WTC11 (cell line): ENCODE results near the gene KRT1. TPM values are rescaled to one million over a fixed set of nuclear protein-coding genes. Genes with fewer than 3 reads are reported as not detected.

Experiments used
- ATAC-seq: fragments of 200-7000 bp; cut with Tn5 transposase; 2 replicates; pipeline ENCODE4 v1.10.0; 2021; ENCODE audit warnings: mild to moderate bottlenecking, moderate library complexity
- CTCF ChIA-PET: fragments of 300-600 bp; sonication (Branson Sonifier 250); formaldehyde crosslinking; loops from one replicate; lab custom pipeline; 2021; ENCODE audit warnings: antibody characterized with exemption; lab: Charles Lee
- POLR2A ChIA-PET: fragments of 350-600 bp; sonication (Branson Sonifier 250); formaldehyde crosslinking; loops from one replicate; lab custom pipeline; 2021; ENCODE audit warnings: antibody characterized with exemption; lab: Charles Lee
- DNase-seq: peaks from one replicate; pipeline ENCODE4 v3.0.0; 2021; ENCODE audit warnings: low spot score
- H3K27ac Mint-ChIP-seq: 2 replicates; pipeline ENCODE4 v1.8.0; 2021; ENCODE audit warnings: mixed read lengths
- H3K27me3 Mint-ChIP-seq: 2 replicates; pipeline ENCODE4 v1.8.0; 2021; ENCODE audit warnings: low read depth, mild to moderate bottlenecking, moderate library complexity, mixed read lengths
- H3K36me3 Mint-ChIP-seq: 2 replicates; pipeline ENCODE4 v1.8.0; 2021; ENCODE audit warnings: mixed read lengths
- H3K4me1 Mint-ChIP-seq: 2 replicates; pipeline ENCODE4 v1.8.0; 2022; ENCODE audit warnings: mixed read lengths
- H3K4me3 Mint-ChIP-seq: 2 replicates; pipeline ENCODE4 v1.8.0; 2021; ENCODE audit warnings: mild to moderate bottlenecking, moderate library complexity, mixed read lengths
- H3K9me3 Mint-ChIP-seq: 2 replicates; pipeline ENCODE4 v1.8.0; 2021; ENCODE audit warnings: mixed read lengths
- ELF4 ChIP-seq: sonication (generic); formaldehyde crosslinking; IDR thresholded peaks from 2 replicates; pipeline ENCODE4 v1.8.1; 2022; ENCODE audit warnings: low read depth, mild to moderate bottlenecking, moderate library complexity, missing genetic modification reagents
- ETV6 ChIP-seq: sonication (generic); formaldehyde crosslinking; IDR thresholded peaks from 2 replicates; pipeline ENCODE4 v1.8.1; 2022; ENCODE audit warnings: mild to moderate bottlenecking, missing genetic modification reagents
- FOXJ3 ChIP-seq: sonication (generic); formaldehyde crosslinking; IDR thresholded peaks from 2 replicates; pipeline ENCODE4 v1.9.0; 2021; ENCODE audit warnings: missing genetic modification reagents, mild to moderate bottlenecking, borderline replicate concordance
- FOXK1 ChIP-seq: sonication (generic); formaldehyde crosslinking; IDR thresholded peaks from 2 replicates; pipeline ENCODE4 v1.8.0; 2022; ENCODE audit warnings: mild to moderate bottlenecking, moderate library complexity, missing genetic modification reagents
- GTF2I ChIP-seq: fragments of 250-450 bp; sonication (Bioruptor Pico); conservative IDR thresholded peaks from 2 replicates; pipeline ENCODE4 v1.4.0; 2021; ENCODE audit warnings: mild to moderate bottlenecking
- JUN ChIP-seq: sonication (generic); formaldehyde crosslinking; IDR thresholded peaks from 2 replicates; pipeline ENCODE4 v1.8.0; 2023; ENCODE audit warnings: mild to moderate bottlenecking, missing genetic modification reagents
- MXD4 ChIP-seq: fragments of 250-450 bp; sonication (Bioruptor Pico); IDR thresholded peaks from 2 replicates; pipeline ENCODE4 v1.8.0; 2021; ENCODE audit warnings: mild to moderate bottlenecking, moderate library complexity, borderline replicate concordance
- NFE2L1 ChIP-seq: sonication (generic); formaldehyde crosslinking; IDR thresholded peaks from 2 replicates; pipeline ENCODE4 v1.8.1; 2023; ENCODE audit warnings: missing genetic modification reagents
- NR2C2 ChIP-seq: sonication (generic); formaldehyde crosslinking; IDR thresholded peaks from 2 replicates; pipeline ENCODE4 v1.8.0; 2022; ENCODE audit warnings: mild to moderate bottlenecking, missing genetic modification reagents
- OVOL2 ChIP-seq: fragments of 250-450 bp; sonication (Bioruptor Pico); IDR thresholded peaks from 2 replicates; pipeline ENCODE4 v1.9.0; 2021; ENCODE audit warnings: mild to moderate bottlenecking, borderline replicate concordance
- PRRX2 ChIP-seq: fragments of 250-450 bp; sonication (Bioruptor Pico); IDR thresholded peaks from 2 replicates; pipeline ENCODE4 v1.8.0; 2021; ENCODE audit warnings: mild to moderate bottlenecking
- SMAD4 ChIP-seq: sonication (generic); formaldehyde crosslinking; IDR thresholded peaks from 2 replicates; pipeline ENCODE4 v1.8.0; 2022; ENCODE audit warnings: mild to moderate bottlenecking, missing genetic modification reagents
- TEAD1 ChIP-seq: sonication (generic); formaldehyde crosslinking; IDR thresholded peaks from 2 replicates; pipeline ENCODE4 v1.8.0; 2022; ENCODE audit warnings: mild to moderate bottlenecking, missing genetic modification reagents
- TEAD4 ChIP-seq: sonication (generic); formaldehyde crosslinking; IDR thresholded peaks from 2 replicates; pipeline ENCODE4 v1.8.0; 2022; ENCODE audit warnings: mild to moderate bottlenecking, missing genetic modification reagents
- ZBTB21 ChIP-seq: sonication (generic); formaldehyde crosslinking; IDR thresholded peaks from 2 replicates; pipeline ENCODE4 v1.8.1; 2023; ENCODE audit warnings: mild to moderate bottlenecking, missing genetic modification reagents, borderline replicate concordance
- ZNF396 ChIP-seq: fragments of 250-450 bp; sonication (Bioruptor Pico); IDR thresholded peaks from 2 replicates; pipeline ENCODE4 v1.8.0; 2021; ENCODE audit warnings: mild to moderate bottlenecking, moderate library complexity, borderline replicate concordance
- total RNA-seq: library from RNA; stranded (reverse); gene quantifications from 3 replicates; pipeline ENCODE4 v1.2.3, GENCODE V29; 2021
- TF ChIP-seq, protein P1 (sequence below): sonication (generic); formaldehyde crosslinking; IDR thresholded peaks from 2 replicates; pipeline ENCODE4 v1.8.1; 2022; ENCODE audit warnings: mild to moderate bottlenecking, missing genetic modification reagents, moderate library complexity, borderline replicate concordance
- TF ChIP-seq, protein P2 (sequence below): sonication (generic); formaldehyde crosslinking; conservative IDR thresholded peaks from 2 replicates; pipeline ENCODE4 v1.8.1; 2022; ENCODE audit warnings: mild to moderate bottlenecking, missing genetic modification reagents
- TF ChIP-seq, protein P3 (sequence below): fragments of 250-450 bp; sonication (Bioruptor Pico); IDR thresholded peaks from 2 replicates; pipeline ENCODE4 v1.8.0; 2021; ENCODE audit warnings: mild to moderate bottlenecking
- TF ChIP-seq, protein P4 (sequence below): sonication (generic); formaldehyde crosslinking; IDR thresholded peaks from 2 replicates; pipeline ENCODE4 v1.8.0; 2022; ENCODE audit warnings: missing genetic modification reagents
- TF ChIP-seq, protein P5 (sequence below): fragments of 250-450 bp; sonication (Bioruptor Pico); IDR thresholded peaks from 2 replicates; pipeline ENCODE4 v1.9.0; 2021; ENCODE audit warnings: mild to moderate bottlenecking
- TF ChIP-seq, protein P6 (sequence below): sonication (generic); formaldehyde crosslinking; IDR thresholded peaks from 2 replicates; pipeline ENCODE4 v1.8.1; 2023; ENCODE audit warnings: mild to moderate bottlenecking, moderate library complexity, missing genetic modification reagents

KRT1 gene
- total RNA-seq, 1 experiment from 2014 or later = not detected

DNA sequence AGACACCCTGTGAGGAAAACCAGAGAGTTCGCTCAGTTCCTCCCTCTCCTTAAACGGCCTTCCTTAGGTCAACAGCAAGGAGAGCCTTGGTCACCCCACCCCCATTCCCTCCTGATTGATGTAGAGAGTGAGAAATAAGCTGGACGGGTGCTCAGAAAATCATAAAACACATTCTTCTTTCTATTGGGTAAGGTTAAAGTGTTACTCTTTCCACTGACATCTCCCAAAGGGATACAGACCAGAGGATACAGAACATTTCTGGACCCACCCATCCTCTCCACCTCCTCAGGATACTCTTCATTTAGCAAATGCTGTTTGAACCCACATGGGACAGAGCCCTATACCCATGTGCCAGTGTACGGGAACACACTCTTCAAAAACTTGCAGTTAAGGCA lies 34.7 kb upstream of the KRT1 start (continued):
- TF ChIP-seq MXD4 = no peak
- no peak for TF ChIP-seq ZBTB21 (CRISPR knock-in tag)
- TF ChIP-seq ELF4 (CRISPR knock-in tag) = no peak

DNA sequence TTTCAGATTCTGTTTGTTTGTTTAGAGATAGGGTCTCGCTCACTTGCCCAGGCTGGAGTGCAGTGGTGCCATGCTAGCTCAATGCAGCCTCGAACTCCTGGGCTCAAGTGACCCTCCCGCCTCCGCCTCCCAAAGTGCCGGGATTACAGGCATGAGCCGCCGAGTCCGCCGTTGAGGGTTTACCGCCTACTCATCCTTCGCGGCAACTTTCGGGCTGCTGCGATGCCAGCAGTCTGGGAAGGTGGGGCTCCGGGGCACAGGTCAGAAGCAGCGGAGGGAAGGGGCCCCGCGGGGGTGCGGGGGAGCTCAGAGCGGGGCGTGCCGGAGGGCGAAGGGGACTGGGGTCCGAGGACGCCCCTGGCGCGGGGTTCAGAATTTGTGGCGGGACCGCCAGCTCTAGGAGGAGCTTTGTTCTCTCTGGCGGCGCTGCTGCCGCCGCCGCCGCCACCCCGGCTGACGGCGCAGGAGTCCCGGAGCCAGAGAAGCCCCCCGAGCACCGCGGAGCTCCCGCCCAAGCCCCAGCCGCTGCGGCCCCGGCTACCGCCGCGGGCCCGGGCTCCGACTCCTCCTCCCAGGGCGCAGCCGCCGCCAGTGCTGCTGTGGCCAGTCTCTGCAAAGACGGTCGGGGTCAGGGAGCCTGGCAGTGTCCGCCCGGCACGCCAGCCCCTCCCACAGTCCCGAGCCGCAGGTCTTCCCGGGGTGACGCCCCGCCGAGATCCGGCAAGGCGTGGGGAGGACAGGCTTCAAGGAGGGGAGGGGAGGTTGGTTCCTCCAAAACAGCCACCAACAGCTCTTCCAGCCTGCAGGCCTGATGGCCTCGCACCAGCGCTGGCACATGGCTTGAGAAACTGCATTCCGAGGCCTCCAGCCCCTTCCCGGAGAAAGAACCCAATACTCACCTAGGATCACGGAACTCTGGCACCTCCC lies 34.0 kb upstream of the KRT1 start:
- peak; percentile 84 for ATAC-seq
- Mint-ChIP-seq H3K4me3 (peak overlapping the region; percentile 64), H3K27ac (no peak overlapping the region), H3K27me3 (peaks cover 53% of the 10 kb centered on the region), H3K9me3 (peaks cover 4% of the 10 kb centered on the region; the same call in 1 of the 2 replicates), H3K4me1 (0 out of 2 replicates have a peak, but pooled peaks cover 6% of the 10 kb centered on the region), H3K36me3 (no peaks in the 10 kb centered on the region)
- peak; percentile 65 for DNase-seq
- POLR2A ChIA-PET = no interaction called here
- CTCF ChIA-PET = interaction anchor here (0.7 to 5.2 kb wide), 23 partner anchors 10 to 558 kb away, joined by 3 to 56 read pairs (median 4); no protein-coding TSS in a partner anchor
- TF ChIP-seq ETV6 (peak; percentile 72), JUN (CRISPR knock-in tag) (no peak), OVOL2 (CRISPR knock-in tag) (no peak), NFE2L1 (peak; percentile 72; the same call in 1 of the 2 replicates), GTF2I (CRISPR knock-in tag) (peak; percentile 74), PRRX2 (no peak), SMAD4 (CRISPR knock-in tag) (no peak), NR2C2 (no peak), ZNF396 (no peak), TEAD4 (CRISPR knock-in tag) (no peak), TEAD1 (CRISPR knock-in tag) (peak; percentile 53; the same call in 1 of the 2 replicates), FOXJ3 (CRISPR knock-in tag) (no peak), FOXK1 (CRISPR knock-in tag) (no peak)
- TF ChIP-seq, protein P1, sequence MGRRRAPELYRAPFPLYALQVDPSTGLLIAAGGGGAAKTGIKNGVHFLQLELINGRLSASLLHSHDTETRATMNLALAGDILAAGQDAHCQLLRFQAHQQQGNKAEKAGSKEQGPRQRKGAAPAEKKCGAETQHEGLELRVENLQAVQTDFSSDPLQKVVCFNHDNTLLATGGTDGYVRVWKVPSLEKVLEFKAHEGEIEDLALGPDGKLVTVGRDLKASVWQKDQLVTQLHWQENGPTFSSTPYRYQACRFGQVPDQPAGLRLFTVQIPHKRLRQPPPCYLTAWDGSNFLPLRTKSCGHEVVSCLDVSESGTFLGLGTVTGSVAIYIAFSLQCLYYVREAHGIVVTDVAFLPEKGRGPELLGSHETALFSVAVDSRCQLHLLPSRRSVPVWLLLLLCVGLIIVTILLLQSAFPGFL = no peak
- TF ChIP-seq, protein P2, sequence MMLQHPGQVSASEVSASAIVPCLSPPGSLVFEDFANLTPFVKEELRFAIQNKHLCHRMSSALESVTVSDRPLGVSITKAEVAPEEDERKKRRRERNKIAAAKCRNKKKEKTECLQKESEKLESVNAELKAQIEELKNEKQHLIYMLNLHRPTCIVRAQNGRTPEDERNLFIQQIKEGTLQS (CRISPR knock-in tag) = no peak
- TF ChIP-seq, protein P3, sequence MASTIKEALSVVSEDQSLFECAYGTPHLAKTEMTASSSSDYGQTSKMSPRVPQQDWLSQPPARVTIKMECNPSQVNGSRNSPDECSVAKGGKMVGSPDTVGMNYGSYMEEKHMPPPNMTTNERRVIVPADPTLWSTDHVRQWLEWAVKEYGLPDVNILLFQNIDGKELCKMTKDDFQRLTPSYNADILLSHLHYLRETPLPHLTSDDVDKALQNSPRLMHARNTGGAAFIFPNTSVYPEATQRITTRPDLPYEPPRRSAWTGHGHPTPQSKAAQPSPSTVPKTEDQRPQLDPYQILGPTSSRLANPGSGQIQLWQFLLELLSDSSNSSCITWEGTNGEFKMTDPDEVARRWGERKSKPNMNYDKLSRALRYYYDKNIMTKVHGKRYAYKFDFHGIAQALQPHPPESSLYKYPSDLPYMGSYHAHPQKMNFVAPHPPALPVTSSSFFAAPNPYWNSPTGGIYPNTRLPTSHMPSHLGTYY = no peak
- TF ChIP-seq, protein P4, sequence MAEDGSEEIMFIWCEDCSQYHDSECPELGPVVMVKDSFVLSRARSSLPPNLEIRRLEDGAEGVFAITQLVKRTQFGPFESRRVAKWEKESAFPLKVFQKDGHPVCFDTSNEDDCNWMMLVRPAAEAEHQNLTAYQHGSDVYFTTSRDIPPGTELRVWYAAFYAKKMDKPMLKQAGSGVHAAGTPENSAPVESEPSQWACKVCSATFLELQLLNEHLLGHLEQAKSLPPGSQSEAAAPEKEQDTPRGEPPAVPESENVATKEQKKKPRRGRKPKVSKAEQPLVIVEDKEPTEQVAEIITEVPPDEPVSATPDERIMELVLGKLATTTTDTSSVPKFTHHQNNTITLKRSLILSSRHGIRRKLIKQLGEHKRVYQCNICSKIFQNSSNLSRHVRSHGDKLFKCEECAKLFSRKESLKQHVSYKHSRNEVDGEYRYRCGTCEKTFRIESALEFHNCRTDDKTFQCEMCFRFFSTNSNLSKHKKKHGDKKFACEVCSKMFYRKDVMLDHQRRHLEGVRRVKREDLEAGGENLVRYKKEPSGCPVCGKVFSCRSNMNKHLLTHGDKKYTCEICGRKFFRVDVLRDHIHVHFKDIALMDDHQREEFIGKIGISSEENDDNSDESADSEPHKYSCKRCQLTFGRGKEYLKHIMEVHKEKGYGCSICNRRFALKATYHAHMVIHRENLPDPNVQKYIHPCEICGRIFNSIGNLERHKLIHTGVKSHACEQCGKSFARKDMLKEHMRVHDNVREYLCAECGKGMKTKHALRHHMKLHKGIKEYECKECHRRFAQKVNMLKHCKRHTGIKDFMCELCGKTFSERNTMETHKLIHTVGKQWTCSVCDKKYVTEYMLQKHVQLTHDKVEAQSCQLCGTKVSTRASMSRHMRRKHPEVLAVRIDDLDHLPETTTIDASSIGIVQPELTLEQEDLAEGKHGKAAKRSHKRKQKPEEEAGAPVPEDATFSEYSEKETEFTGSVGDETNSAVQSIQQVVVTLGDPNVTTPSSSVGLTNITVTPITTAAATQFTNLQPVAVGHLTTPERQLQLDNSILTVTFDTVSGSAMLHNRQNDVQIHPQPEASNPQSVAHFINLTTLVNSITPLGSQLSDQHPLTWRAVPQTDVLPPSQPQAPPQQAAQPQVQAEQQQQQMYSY (CRISPR knock-in tag) = no peak
- TF ChIP-seq, protein P5, sequence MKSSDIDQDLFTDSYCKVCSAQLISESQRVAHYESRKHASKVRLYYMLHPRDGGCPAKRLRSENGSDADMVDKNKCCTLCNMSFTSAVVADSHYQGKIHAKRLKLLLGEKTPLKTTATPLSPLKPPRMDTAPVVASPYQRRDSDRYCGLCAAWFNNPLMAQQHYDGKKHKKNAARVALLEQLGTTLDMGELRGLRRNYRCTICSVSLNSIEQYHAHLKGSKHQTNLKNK (CRISPR knock-in tag) = no peak
- TF ChIP-seq, protein P6, sequence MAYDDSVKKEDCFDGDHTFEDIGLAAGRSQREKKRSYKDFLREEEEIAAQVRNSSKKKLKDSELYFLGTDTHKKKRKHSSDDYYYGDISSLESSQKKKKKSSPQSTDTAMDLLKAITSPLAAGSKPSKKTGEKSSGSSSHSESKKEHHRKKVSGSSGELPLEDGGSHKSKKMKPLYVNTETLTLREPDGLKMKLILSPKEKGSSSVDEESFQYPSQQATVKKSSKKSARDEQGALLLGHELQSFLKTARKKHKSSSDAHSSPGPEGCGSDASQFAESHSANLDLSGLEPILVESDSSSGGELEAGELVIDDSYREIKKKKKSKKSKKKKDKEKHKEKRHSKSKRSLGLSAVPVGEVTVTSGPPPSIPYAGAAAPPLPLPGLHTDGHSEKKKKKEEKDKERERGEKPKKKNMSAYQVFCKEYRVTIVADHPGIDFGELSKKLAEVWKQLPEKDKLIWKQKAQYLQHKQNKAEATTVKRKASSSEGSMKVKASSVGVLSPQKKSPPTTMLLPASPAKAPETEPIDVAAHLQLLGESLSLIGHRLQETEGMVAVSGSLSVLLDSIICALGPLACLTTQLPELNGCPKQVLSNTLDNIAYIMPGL (CRISPR knock-in tag) = no peak; the same call in 1 of the 2 replicates
